ENCODE measurements around the gene LAMP2. TPM values are rescaled to one million over a fixed set of nuclear protein-coding genes. Genes with fewer than 3 reads are reported as not detected.

Gene LAMP2
- total RNA-seq, 1 donor from 2014 or later = 29.6 TPM

DNA sequence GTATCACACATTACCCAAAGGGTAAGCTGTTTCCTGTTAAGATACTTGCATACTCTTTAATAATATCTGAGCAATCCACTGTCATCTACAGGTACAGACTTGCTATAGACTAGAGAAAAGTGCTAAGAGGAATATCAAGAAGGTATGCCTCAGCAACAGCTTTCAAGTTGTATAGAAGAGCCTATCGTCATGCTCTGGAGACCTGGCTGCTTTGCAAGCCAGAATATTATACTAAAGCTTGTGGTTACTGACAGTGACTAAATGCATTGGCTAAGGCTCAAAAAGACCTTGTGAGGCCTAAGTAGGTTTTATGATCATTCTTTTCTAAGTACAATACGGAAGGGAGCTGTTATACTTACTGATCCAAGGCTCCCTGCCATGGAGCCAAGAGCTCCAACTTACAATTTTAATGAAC, 11.3 kb downstream of the LAMP2 start:
- no peaks in the 10 kb centered on the region for H3K79me2 ChIP-seq (ENCODE audit: low read depth)
- no peaks in the 10 kb centered on the region for H3K36me3 Mint-ChIP-seq

GRCh38 chrX:120456973-120457372, 12.1 kb downstream of the LAMP2 start:
- Histone ChIP-seq H2AFZ (replicated peaks) (no peak overlapping the region), H4K20me1 (ENCODE audit: low read depth) (no peaks in the 10 kb centered on the region), H3K36me3 (no peaks in the 10 kb centered on the region), H3K9ac (no peak overlapping the region), H3K4me3 (no peak overlapping the region), H3K27ac (no peak overlapping the region), H3K79me2 (ENCODE audit: low read depth) (no peaks in the 10 kb centered on the region), H3K4me1 (no peaks in the 10 kb centered on the region), H3K9me3 (ENCODE audit: low read depth) (peaks cover 8% of the 10 kb centered on the region), H3K27me3 (no peaks in the 10 kb centered on the region), H3F3A (ENCODE audit: low read depth) (no peaks in the 10 kb centered on the region), H3K4me2 (no peak overlapping the region)
- Mint-ChIP-seq H3K27ac (no peak overlapping the region), H3K4me3 (no peak overlapping the region), H3K9me3 (no peaks in the 10 kb centered on the region), H3K27me3 (ENCODE audit: insufficient read depth, low read depth) (no peaks in the 10 kb centered on the region), H3K4me1 (no peaks in the 10 kb centered on the region), H3K36me3 (no peaks in the 10 kb centered on the region)
- TF ChIP-seq, protein P1, sequence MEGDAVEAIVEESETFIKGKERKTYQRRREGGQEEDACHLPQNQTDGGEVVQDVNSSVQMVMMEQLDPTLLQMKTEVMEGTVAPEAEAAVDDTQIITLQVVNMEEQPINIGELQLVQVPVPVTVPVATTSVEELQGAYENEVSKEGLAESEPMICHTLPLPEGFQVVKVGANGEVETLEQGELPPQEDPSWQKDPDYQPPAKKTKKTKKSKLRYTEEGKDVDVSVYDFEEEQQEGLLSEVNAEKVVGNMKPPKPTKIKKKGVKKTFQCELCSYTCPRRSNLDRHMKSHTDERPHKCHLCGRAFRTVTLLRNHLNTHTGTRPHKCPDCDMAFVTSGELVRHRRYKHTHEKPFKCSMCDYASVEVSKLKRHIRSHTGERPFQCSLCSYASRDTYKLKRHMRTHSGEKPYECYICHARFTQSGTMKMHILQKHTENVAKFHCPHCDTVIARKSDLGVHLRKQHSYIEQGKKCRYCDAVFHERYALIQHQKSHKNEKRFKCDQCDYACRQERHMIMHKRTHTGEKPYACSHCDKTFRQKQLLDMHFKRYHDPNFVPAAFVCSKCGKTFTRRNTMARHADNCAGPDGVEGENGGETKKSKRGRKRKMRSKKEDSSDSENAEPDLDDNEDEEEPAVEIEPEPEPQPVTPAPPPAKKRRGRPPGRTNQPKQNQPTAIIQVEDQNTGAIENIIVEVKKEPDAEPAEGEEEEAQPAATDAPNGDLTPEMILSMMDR (IDR thresholded peaks at IDR 0.05) = no peak
- TF ChIP-seq EZH2phosphoT487 (IDR thresholded peaks at IDR 0.05) (no peak), EZH2 (IDR thresholded peaks at IDR 0.05) (no peak)
- no peak for DNase-seq (ENCODE audit: low spot score)

More for the DNA sequence above, 11.3 kb downstream of the LAMP2 start:
- Histone ChIP-seq H3F3A (ENCODE audit: low read depth) (no peaks in the 10 kb centered on the region), H2AFZ (replicated peaks) (no peak overlapping the region), H3K27ac (no peak overlapping the region), H3K9ac (no peak overlapping the region), H3K9me3 (ENCODE audit: low read depth) (peaks cover 7% of the 10 kb centered on the region), H3K27me3 (no peaks in the 10 kb centered on the region), H3K4me2 (no peak overlapping the region), H3K4me3 (no peak overlapping the region), H3K4me1 (no peaks in the 10 kb centered on the region), H4K20me1 (ENCODE audit: low read depth) (no peaks in the 10 kb centered on the region), H3K36me3 (no peaks in the 10 kb centered on the region)
- H3K9me3 Mint-ChIP-seq = no peaks in the 10 kb centered on the region
- H3K4me1 Mint-ChIP-seq = no peaks in the 10 kb centered on the region
- TF ChIP-seq EZH2 (IDR thresholded peaks at IDR 0.05) (no peak), EZH2phosphoT487 (IDR thresholded peaks at IDR 0.05) (no peak)
- TF ChIP-seq, protein P1 (IDR thresholded peaks at IDR 0.05) = no peak
- H3K27me3 Mint-ChIP-seq (ENCODE audit: insufficient read depth, low read depth) = no peaks in the 10 kb centered on the region
- no peak for DNase-seq (ENCODE audit: low spot score)
- no peak overlapping the region for H3K4me3 Mint-ChIP-seq
- H3K27ac Mint-ChIP-seq = no peak overlapping the region

DNA sequence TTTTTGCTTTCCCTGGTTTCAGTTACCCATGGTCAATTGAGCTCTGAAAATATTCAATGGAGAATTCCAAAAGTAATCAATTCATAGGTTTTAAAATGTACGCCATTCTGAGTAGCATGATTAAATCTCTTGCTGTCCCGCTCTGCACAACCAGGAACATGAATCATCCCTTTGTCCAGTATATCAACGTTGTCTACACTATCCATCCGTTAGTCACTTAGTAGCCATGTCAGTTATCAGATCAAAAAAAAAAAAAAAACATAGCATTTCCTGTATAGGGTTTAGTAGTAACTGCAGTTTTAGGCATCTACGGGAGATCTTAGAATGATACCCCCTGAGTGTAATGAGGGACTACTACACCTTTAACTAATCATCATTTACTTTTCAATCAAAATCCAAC, 15.1 kb downstream of the LAMP2 start:
- H3K36me3 ChIP-seq = no peaks in the 10 kb centered on the region
- no peaks in the 10 kb centered on the region for H3K27me3 ChIP-seq
- Mint-ChIP-seq H3K4me3 (no peak overlapping the region), H3K9me3 (no peaks in the 10 kb centered on the region), H3K4me1 (no peaks in the 10 kb centered on the region), H3K27me3 (ENCODE audit: insufficient read depth, low read depth) (no peaks in the 10 kb centered on the region), H3K27ac (no peak overlapping the region), H3K36me3 (no peaks in the 10 kb centered on the region)
- DNase-seq (ENCODE audit: low spot score) = no peak
- H3F3A ChIP-seq (ENCODE audit: low read depth) = no peaks in the 10 kb centered on the region
- H4K20me1 ChIP-seq (ENCODE audit: low read depth) = no peaks in the 10 kb centered on the region
- no peaks in the 10 kb centered on the region for H3K79me2 ChIP-seq (ENCODE audit: low read depth)
- H2AFZ ChIP-seq (replicated peaks) = no peak overlapping the region
- no peak overlapping the region for H3K9ac ChIP-seq
- H3K27ac ChIP-seq = no peak overlapping the region
- H3K4me2 ChIP-seq = no peak overlapping the region
- no peaks in the 10 kb centered on the region for H3K4me1 ChIP-seq
- TF ChIP-seq, protein P1 (IDR thresholded peaks at IDR 0.05) = no peak
- TF ChIP-seq EZH2 (IDR thresholded peaks at IDR 0.05) = no peak
- no peak for TF ChIP-seq EZH2phosphoT487 (IDR thresholded peaks at IDR 0.05)
- peaks cover 13% of the 10 kb centered on the region for H3K9me3 ChIP-seq (ENCODE audit: low read depth)
- H3K4me3 ChIP-seq = no peak overlapping the region
